PC-3 (cell line): Measurements from ENCODE around the gene FXYD5. TPM values are rescaled to one million over a fixed set of nuclear protein-coding genes. Genes with fewer than 3 reads are reported as not detected.

ENCODE experiments used
- ATAC-seq: fragments of 200-7000 bp; cut with Tn5 transposase; 2 replicates; pipeline ENCODE4 v1.9.1; 2020; ENCODE audit warnings: mild to moderate bottlenecking, moderate library complexity
- BruUV-seq: library from RNA; stranded (reverse); fragments of 400-500 nt; replicated peaks from 2 replicates; lab custom pipeline; 2021; lab: Mats Ljungman, UMichigan
- CTCF ChIA-PET: fragments of 300-600 bp; sonication (Branson Sonifier 250); formaldehyde crosslinking; loops from one replicate; lab custom pipeline; 2022; ENCODE audit warnings: antibody characterized with exemption; lab: Charles Lee
- POLR2A ChIA-PET: fragments of 300-600 bp; sonication (Branson Sonifier 250); formaldehyde crosslinking; loops from one replicate; lab custom pipeline; 2022; ENCODE audit warnings: antibody characterized with exemption; ENCODE audit not compliant: unreplicated experiment; lab: Charles Lee
- DNase-seq: peaks from one replicate; pipeline ENCODE4 v3.0.0-alpha.2; 2015
- H2AFZ ChIP-seq: fragments of 300-600 bp; sonication (generic); 2 replicates; pipeline ENCODE4 v1.6.0; 2016; ENCODE audit warnings: antibody characterized with exemption, low read length
- H3F3A ChIP-seq: fragments of 300-600 bp; sonication (generic); one replicate; pipeline ENCODE4 v1.6.0; 2017; ENCODE audit warnings: antibody characterized with exemption, low read length, control low read depth, mild to moderate bottlenecking; ENCODE audit not compliant: unreplicated experiment
- H3K27ac ChIP-seq: fragments of 300-600 bp; sonication (generic); 2 replicates; pipeline ENCODE4 v1.5.1; 2016; ENCODE audit warnings: mild to moderate bottlenecking, low read length
- H3K27me3 ChIP-seq: fragments of 300-600 bp; sonication (generic); 2 replicates; pipeline ENCODE4 v1.6.1; 2016; ENCODE audit warnings: low read length, mixed read lengths
- H3K36me3 ChIP-seq: fragments of 300-600 bp; sonication (generic); 2 replicates; pipeline ENCODE4 v1.6.1; 2016; ENCODE audit warnings: low read depth, mixed run types, low read length, mixed read lengths
- H3K4me1 ChIP-seq: fragments of 300-600 bp; sonication (generic); 2 replicates; pipeline ENCODE4 v1.5.1; 2016; ENCODE audit warnings: low read length; ENCODE audit not compliant: insufficient read depth
- H3K4me2 ChIP-seq: fragments of 300-600 bp; sonication (generic); 2 replicates; pipeline ENCODE4 v1.6.0; 2016; ENCODE audit warnings: low read length
- H3K4me3 ChIP-seq: fragments of 300-600 bp; sonication (generic); 2 replicates; pipeline ENCODE4 v1.5.1; 2016; ENCODE audit warnings: mild to moderate bottlenecking, low read length, mixed read lengths
- H3K79me2 ChIP-seq: fragments of 300-600 bp; sonication (generic); 2 replicates; pipeline ENCODE4 v1.6.1; 2017; ENCODE audit warnings: low read length, mixed read lengths
- H3K9ac ChIP-seq: fragments of 300-600 bp; sonication (generic); 2 replicates; pipeline ENCODE4 v1.6.0; 2016; ENCODE audit warnings: mild to moderate bottlenecking, low read length
- H3K9me2 ChIP-seq: fragments of 300-600 bp; sonication (generic); replicated peaks from 2 replicates; pipeline ENCODE4 v1.6.1; 2016; ENCODE audit warnings: mixed run types, low read length, mixed read lengths
- H3K9me3 ChIP-seq: fragments of 300-600 bp; sonication (generic); 2 replicates; pipeline ENCODE4 v1.6.1; 2016; ENCODE audit warnings: low read length, mixed read lengths
- H4K20me1 ChIP-seq: fragments of 300-600 bp; sonication (generic); 2 replicates; pipeline ENCODE4 v1.6.1; 2016; ENCODE audit warnings: low read length, mixed read lengths
- CTCF ChIP-seq: fragments of 300-600 bp; sonication (generic); conservative IDR thresholded peaks from 2 replicates; pipeline ENCODE4 v1.5.1; 2017; ENCODE audit warnings: antibody characterized with exemption, low read depth, mild to moderate bottlenecking, low read length
- EZH2 ChIP-seq: fragments of 300-600 bp; sonication (generic); IDR thresholded peaks from one replicate; pipeline ENCODE4 v1.6.1; 2017; ENCODE audit warnings: antibody characterized with exemption, mild to moderate bottlenecking, low read length; ENCODE audit not compliant: unreplicated experiment
- EZH2phosphoT487 ChIP-seq: fragments of 300-600 bp; sonication (generic); IDR thresholded peaks from 2 replicates; pipeline ENCODE4 v1.6.1; 2018; ENCODE audit warnings: mild to moderate bottlenecking, antibody characterized with exemption, low read length, borderline replicate concordance
- intact Hi-C: fragments of 100-400 bp; cut with micrococcal nuclease; formaldehyde crosslinking; loops from 2 replicates; pipeline ENCODE4 v1.9.0; 2023
- total RNA-seq: library from RNA; depleted of rRNA; stranded (reverse); fragments of >200 nt; gene quantifications from 2 replicates; pipeline ENCODE4 v1.2.3, GENCODE V29; 2014

The FXYD5 gene
- total RNA-seq, 1 experiment from 2014 or later, result 123 TPM

GRCh38 chr19:35178701-35179100 is 24.2 kb downstream of the FXYD5 start:
- no peaks in the 10 kb centered on the region for H3K9me2 ChIP-seq
- ChIA-PET POLR2A (no interaction called here), CTCF (no interaction called here)
- no peak overlapping the region for H3K4me2 ChIP-seq
- no peaks in the 10 kb centered on the region for H3K9me3 ChIP-seq
- no peaks in the 10 kb centered on the region for H4K20me1 ChIP-seq
- intact Hi-C loops, result no loop called here
- H3F3A ChIP-seq, result no peaks in the 10 kb centered on the region
- ATAC-seq (no peak), DNase-seq (no peak)
- no TSS peak for BruUV-seq
- H3K79me2 ChIP-seq, result no peaks in the 10 kb centered on the region
- H3K36me3 ChIP-seq, result no peaks in the 10 kb centered on the region
- H3K27ac ChIP-seq, result no peak overlapping the region
- H2AFZ ChIP-seq, result no peak overlapping the region
- H3K4me1 ChIP-seq, result no peaks in the 10 kb centered on the region
- TF ChIP-seq CTCF (no peak), EZH2phosphoT487 (no peak)
- H3K27me3 ChIP-seq, result no peaks in the 10 kb centered on the region
- H3K9ac ChIP-seq, result no peak overlapping the region
- no peak overlapping the region for H3K4me3 ChIP-seq

GRCh38 chr19:35179830-35180229 is 25.3 kb downstream of the FXYD5 start:
- POLR2A ChIA-PET, result no interaction called here
- H3K9ac ChIP-seq, result no peak overlapping the region
- H3K4me2 ChIP-seq, result no peak overlapping the region
- no peaks in the 10 kb centered on the region for H3K79me2 ChIP-seq
- no peak overlapping the region for H3K27ac ChIP-seq
- H3F3A ChIP-seq, result no peaks in the 10 kb centered on the region
- CTCF ChIA-PET, result no interaction called here
- H3K27me3 ChIP-seq, result no peaks in the 10 kb centered on the region
- no peak overlapping the region for H3K4me3 ChIP-seq
- H3K36me3 ChIP-seq, result no peaks in the 10 kb centered on the region
- DNase-seq, result no peak
- BruUV-seq, result no TSS peak
- H2AFZ ChIP-seq, result no peak overlapping the region
- ATAC-seq, result no peak
- no peak for TF ChIP-seq EZH2
- no peaks in the 10 kb centered on the region for H3K9me3 ChIP-seq
- intact Hi-C loops, result no loop called here
- no peaks in the 10 kb centered on the region for H3K4me1 ChIP-seq
- no peaks in the 10 kb centered on the region for H3K9me2 ChIP-seq
- no peaks in the 10 kb centered on the region for H4K20me1 ChIP-seq

GRCh38 chr19:35181387-35181786 is 26.9 kb downstream of the FXYD5 start:
- H3K9me3 ChIP-seq, result no peaks in the 10 kb centered on the region
- H3K27me3 ChIP-seq, result no peaks in the 10 kb centered on the region
- no peaks in the 10 kb centered on the region for H3K79me2 ChIP-seq
- DNase-seq (no peak), ATAC-seq (no peak)
- no peaks in the 10 kb centered on the region for H3K4me1 ChIP-seq
- intact Hi-C loops, result no loop called here
- H3K4me2 ChIP-seq, result no peak overlapping the region
- no peak overlapping the region for H3K27ac ChIP-seq
- ChIA-PET CTCF (no interaction called here), POLR2A (no interaction called here)
- no peak overlapping the region for H2AFZ ChIP-seq
- no peak overlapping the region for H3K9ac ChIP-seq
- no peaks in the 10 kb centered on the region for H3F3A ChIP-seq
- BruUV-seq, result no TSS peak
- no peak overlapping the region for H3K4me3 ChIP-seq
- no peaks in the 10 kb centered on the region for H3K36me3 ChIP-seq
- TF ChIP-seq CTCF (no peak), EZH2phosphoT487 (no peak), EZH2 (no peak)
- H4K20me1 ChIP-seq, result no peaks in the 10 kb centered on the region
- no peaks in the 10 kb centered on the region for H3K9me2 ChIP-seq
